Esophagus squamous epithelium (tissue), 5 donors: ENCODE data around the gene TNKS1BP1. TPM values are rescaled to one million over a fixed set of nuclear protein-coding genes. Genes with fewer than 3 reads are reported as not detected.

Experiments used
- DNase-seq: peaks from one replicate; lab custom pipeline; 2025; lab: John Stamatoyannopoulos, UW
- H3K27ac ChIP-seq, 4 donors: fragments of 200-600 bp; sonication (generic); one replicate each; pipeline ENCODE4 v1.5.1; 2016 to 2019; ENCODE audit warnings: mild to moderate bottlenecking in 1 of 4
- H3K27me3 ChIP-seq, 4 donors: fragments of 200-600 bp; sonication (generic); 1 replicate in 3 of 4; 2 replicates in 1 of 4; pipeline versions ENCODE4 v1.5.1 to v1.6.0; 2017 to 2021; ENCODE audit warnings: antibody characterized with exemption in 1 of 4
- H3K36me3 ChIP-seq, 3 donors: fragments of 200-600 bp; sonication (generic); one replicate each; pipeline ENCODE4 v1.5.1; 2016 to 2019
- H3K4me1 ChIP-seq, 3 donors: fragments of 200-600 bp; sonication (generic); one replicate each; pipeline ENCODE4 v1.5.1; 2017 to 2019
- H3K4me3 ChIP-seq, 4 donors: fragments of 200-600 bp; sonication (generic); 1 replicate in 3 of 4; 2 replicates in 1 of 4; pipeline ENCODE4 v1.5.1; 2016 to 2019; ENCODE audit warnings: mild to moderate bottlenecking in 2 of 4, moderate library complexity in 1 of 4
- H3K9me3 ChIP-seq, 3 donors: fragments of 200-600 bp; sonication (generic); one replicate each; pipeline ENCODE4 v1.5.1; 2016 to 2019
- POLR2A ChIP-seq, 4 donors: fragments of 450-650 bp; IDR thresholded peaks; one replicate each; pipeline ENCODE4 v1.6.1; 2017; ENCODE audit warnings: antibody characterized with exemption in 4 of 4, mild to moderate bottlenecking in 4 of 4, moderate library complexity in 3 of 4
- WGBS, 2 donors: methylation state at CpG; one replicate each; pipeline ENCODE4 v1.1.5; 2018; 5-methylcytosine and 5-hydroxymethylcytosine counted together
- intact Hi-C: fragments of 100-400 bp; cut with DNase I; formaldehyde crosslinking; loops from one replicate; pipeline ENCODE4 v1.15.0; 2022
- total RNA-seq, 4 donors: library from RNA; depleted of rRNA; stranded (reverse); fragments of >200 nt; gene quantifications; one replicate each; pipeline ENCODE4 v1.1.0, GENCODE V29; 2016
- TF ChIP-seq, protein P1 (sequence below), 6 experiments: fragments of 450-650 bp in 4 of 6; fragments of 200-600 bp in 2 of 6; sonication (generic) in 2 of 6; IDR thresholded peaks; one replicate each; pipeline ENCODE4 v1.5.1; 2016 to 2019; ENCODE audit warnings: antibody characterized with exemption in 6 of 6, mild to moderate bottlenecking in 4 of 6, moderate library complexity in 4 of 6
- donor health status: DM: yes; HTN: yes; CAD: no.

TNKS1BP1 gene
- total RNA-seq, 4 donors from 2014 or later = 94.6 to 212 (median 124) TPM

DNA sequence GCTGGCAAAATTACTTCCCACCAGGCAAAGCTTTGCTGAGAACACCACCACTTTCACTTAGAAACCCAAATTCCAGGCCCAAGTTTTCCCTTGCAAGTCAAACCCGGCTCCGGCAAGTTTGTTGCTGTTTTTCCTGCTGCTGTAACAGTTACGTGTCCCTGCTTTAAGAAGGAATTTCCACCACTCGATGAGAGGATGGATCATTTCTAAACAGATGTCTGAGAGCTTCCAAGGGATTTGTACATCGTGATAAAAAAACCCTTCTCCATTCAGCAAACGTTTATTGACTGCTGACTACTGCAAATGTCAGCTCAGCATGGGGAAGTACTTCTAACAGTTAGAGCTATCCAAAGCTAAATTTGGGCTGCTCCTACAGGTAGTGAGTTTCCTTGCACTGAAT, 33.1 kb upstream of the TNKS1BP1 start:
- no peak overlapping the region for H3K4me3 ChIP-seq
- 36 to 37% methylated on average over 4 to 6 of the region's 6 CpGs for WGBS, 2 donors
- no peak for TF ChIP-seq POLR2A (IDR thresholded peaks at IDR 0.05)
- TF ChIP-seq, protein P1, sequence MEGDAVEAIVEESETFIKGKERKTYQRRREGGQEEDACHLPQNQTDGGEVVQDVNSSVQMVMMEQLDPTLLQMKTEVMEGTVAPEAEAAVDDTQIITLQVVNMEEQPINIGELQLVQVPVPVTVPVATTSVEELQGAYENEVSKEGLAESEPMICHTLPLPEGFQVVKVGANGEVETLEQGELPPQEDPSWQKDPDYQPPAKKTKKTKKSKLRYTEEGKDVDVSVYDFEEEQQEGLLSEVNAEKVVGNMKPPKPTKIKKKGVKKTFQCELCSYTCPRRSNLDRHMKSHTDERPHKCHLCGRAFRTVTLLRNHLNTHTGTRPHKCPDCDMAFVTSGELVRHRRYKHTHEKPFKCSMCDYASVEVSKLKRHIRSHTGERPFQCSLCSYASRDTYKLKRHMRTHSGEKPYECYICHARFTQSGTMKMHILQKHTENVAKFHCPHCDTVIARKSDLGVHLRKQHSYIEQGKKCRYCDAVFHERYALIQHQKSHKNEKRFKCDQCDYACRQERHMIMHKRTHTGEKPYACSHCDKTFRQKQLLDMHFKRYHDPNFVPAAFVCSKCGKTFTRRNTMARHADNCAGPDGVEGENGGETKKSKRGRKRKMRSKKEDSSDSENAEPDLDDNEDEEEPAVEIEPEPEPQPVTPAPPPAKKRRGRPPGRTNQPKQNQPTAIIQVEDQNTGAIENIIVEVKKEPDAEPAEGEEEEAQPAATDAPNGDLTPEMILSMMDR (IDR thresholded peaks at IDR 0.05) = no peak
- peaks cover 0 to 24% (median 10%) of the 10 kb centered on the region in 3 donors for H3K4me1 ChIP-seq
- no peaks in the 10 kb centered on the region for H3K36me3 ChIP-seq
- peak overlapping the region in 2 of 4 donors; percentile 37 for H3K27ac ChIP-seq
- intact Hi-C loops = no loop called here
- no peaks in the 10 kb centered on the region for H3K27me3 ChIP-seq
- no peak for DNase-seq
- no peaks in the 10 kb centered on the region for H3K9me3 ChIP-seq

DNA sequence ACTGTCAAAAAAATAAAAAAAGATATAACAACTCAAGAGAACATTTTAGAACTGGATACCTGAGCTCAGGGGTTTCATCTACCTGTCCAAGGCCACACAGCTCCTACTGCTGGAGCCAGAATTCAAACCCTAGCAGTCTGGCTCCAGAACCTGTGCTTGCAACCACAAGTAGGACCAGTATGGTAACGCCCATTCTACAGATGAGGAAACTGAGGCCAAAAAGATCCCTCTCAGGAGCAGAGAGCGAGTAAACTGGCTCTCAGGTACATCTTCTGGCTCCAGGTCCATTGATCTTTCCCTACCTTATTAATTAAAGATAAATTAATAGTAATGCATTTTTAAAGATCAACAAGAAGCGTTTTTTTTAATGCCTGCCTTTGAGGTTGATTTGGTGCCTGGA, 32.6 kb upstream of the TNKS1BP1 start:
- intact Hi-C loops = no loop called here

DNA sequence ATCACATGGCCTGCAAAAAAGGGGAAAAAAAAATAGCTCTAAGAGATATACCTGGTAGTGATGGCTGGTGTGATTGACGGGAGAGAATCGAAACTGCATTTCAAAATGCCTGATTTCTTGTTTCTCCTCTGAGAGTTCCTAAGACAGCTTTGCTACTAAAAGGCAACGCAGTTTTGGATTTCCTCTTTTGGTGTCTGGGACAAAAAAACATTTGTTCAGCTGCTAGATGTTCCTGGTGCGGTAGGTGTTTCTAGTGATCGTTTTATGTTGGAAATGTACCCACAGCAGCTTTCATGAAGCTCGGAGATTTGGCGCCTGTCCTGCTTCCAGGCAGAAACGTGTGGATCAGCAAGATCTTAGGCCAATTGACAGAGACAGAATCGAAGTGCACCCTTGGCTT, 31.5 kb upstream of the TNKS1BP1 start:
- Histone ChIP-seq H3K36me3 (no peaks in the 10 kb centered on the region), H3K4me1 (peaks cover 0 to 24% (median 10%) of the 10 kb centered on the region in 3 donors), H3K4me3 (no peak overlapping the region), H3K27ac (no peak overlapping the region), H3K27me3 (no peaks in the 10 kb centered on the region), H3K9me3 (no peaks in the 10 kb centered on the region)
- intact Hi-C loops = no loop called here
- TF ChIP-seq, protein P1 (IDR thresholded peaks at IDR 0.05) = no peak
- TF ChIP-seq POLR2A (IDR thresholded peaks at IDR 0.05) = no peak
- DNase-seq = no peak
- WGBS, 2 donors = 57 to 61% methylated on average over 9 of the region's 9 CpGs

More for the DNA sequence above, 32.6 kb upstream of the TNKS1BP1 start:
- Histone ChIP-seq H3K27ac (peak overlapping the region in 1 of 4 donors; percentile 37), H3K4me1 (peaks cover 0 to 24% (median 10%) of the 10 kb centered on the region in 3 donors), H3K9me3 (no peaks in the 10 kb centered on the region), H3K4me3 (no peak overlapping the region), H3K27me3 (no peaks in the 10 kb centered on the region), H3K36me3 (no peaks in the 10 kb centered on the region)
- TF ChIP-seq POLR2A (IDR thresholded peaks at IDR 0.05) = no peak
- TF ChIP-seq, protein P1 (IDR thresholded peaks at IDR 0.05) = no peak
- WGBS, 2 donors = 68 to 74% methylated on average over 3 of the region's 3 CpGs
- no peak for DNase-seq

DNA sequence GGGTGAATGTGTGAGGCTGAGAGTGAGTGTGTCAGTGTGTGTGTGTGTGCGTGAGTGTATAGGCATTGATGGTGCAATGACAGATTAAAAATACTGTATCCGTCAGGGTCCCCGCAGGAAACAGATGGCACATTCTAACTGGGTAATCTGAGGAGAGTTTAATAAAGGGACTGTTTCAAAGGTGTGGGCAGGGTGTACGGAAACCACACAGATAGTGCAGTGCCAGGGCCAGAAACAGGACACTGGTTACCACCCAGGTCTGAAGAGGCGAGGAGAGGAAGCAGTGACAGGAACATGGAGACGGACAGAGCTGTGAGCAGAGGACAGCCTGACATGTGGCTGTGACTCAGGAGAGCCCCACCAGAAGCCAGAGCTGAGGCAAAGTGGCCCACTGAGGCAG, 29.9 kb upstream of the TNKS1BP1 start:
- no peaks in the 10 kb centered on the region for H3K9me3 ChIP-seq
- intact Hi-C loops = no loop called here
- DNase-seq = no peak
- H3K36me3 ChIP-seq = no peaks in the 10 kb centered on the region
- H3K27me3 ChIP-seq = no peaks in the 10 kb centered on the region
- no peak for TF ChIP-seq POLR2A (IDR thresholded peaks at IDR 0.05)
- TF ChIP-seq, protein P1 (IDR thresholded peaks at IDR 0.05) = no peak
- peaks cover 0 to 28% (median 12%) of the 10 kb centered on the region in 3 donors for H3K4me1 ChIP-seq
- WGBS, 2 donors = 65 to 71% methylated on average over 6 of the region's 6 CpGs
- H3K4me3 ChIP-seq = no peak overlapping the region
- H3K27ac ChIP-seq = no peak overlapping the region

DNA sequence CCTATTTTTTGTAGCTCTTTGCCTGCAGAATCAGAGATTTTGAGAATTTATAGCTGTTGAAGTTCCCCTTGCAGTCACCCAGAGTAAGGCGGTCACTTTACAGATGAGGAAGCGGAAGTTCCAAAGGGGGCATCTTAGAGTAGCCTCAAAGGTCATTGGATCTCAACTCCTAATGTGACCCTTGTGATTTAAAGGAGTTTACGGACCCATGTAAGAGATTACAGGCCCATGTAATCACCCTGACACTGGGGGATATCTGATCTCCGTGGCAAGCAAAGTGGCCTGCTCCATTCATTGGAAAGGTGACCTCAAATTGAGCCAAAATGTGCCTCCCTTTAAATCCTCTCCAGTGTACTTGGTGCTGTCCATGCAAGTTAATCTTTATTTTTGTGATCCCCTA, 29.1 kb upstream of the TNKS1BP1 start:
- Histone ChIP-seq H3K4me3 (no peak overlapping the region), H3K9me3 (no peaks in the 10 kb centered on the region), H3K4me1 (peaks cover 0 to 31% (median 13%) of the 10 kb centered on the region in 3 donors), H3K27ac (peak overlapping the region in 1 of 4 donors; percentile 52), H3K27me3 (no peaks in the 10 kb centered on the region), H3K36me3 (no peaks in the 10 kb centered on the region)
- TF ChIP-seq POLR2A (IDR thresholded peaks at IDR 0.05) = no peak
- TF ChIP-seq, protein P1 (IDR thresholded peaks at IDR 0.05) = no peak
- WGBS, 2 donors = 64 to 79% methylated on average over 4 of the region's 4 CpGs
- no peak for DNase-seq
- intact Hi-C loops = no loop called here
